Kidney (tissue), 14 donors: ENCODE measurements around the gene PPARA. TPM values are rescaled to one million over a fixed set of nuclear protein-coding genes. Genes with fewer than 3 reads are reported as not detected.
A peak's percentile ranks its signal among the peaks of the same experiment; 100 is the strongest.

Experiments used
- DNase-seq, 5 donors: peaks; one replicate each; pipeline ENCODE4 v3.0.0-alpha.2; 2013 to 2020
- FAIRE-seq: peaks from 2 replicates; lab custom pipeline; 2012; peaks lifted over from hg19 to GRCh38; lab: Jason Lieb, UNC
- H3K27ac ChIP-seq, 2 donors: one replicate each; pipeline ENCODE4 v1.7.0; 2013; ENCODE audit warnings: low read depth in 2 of 2, low read length in 2 of 2, inconsistent platforms in 1 of 2
- H3K27me3 ChIP-seq: one replicate; pipeline ENCODE4 v1.7.1; 2013; ENCODE audit warnings: low read length, inconsistent platforms; ENCODE audit not compliant: control insufficient read depth, insufficient read depth
- H3K36me3 ChIP-seq, 3 donors: one replicate each; pipeline versions ENCODE4 v1.7.0 to v1.7.1; 2013; ENCODE audit warnings: low read length in 3 of 3, control low read depth in 1 of 3, inconsistent platforms in 1 of 3; ENCODE audit not compliant: insufficient read depth in 3 of 3, control insufficient read depth in 2 of 3
- H3K4me1 ChIP-seq, 3 donors: one replicate each; pipeline versions ENCODE4 v1.7.0 to v1.7.1; 2013; ENCODE audit warnings: low read length in 3 of 3, inconsistent platforms in 1 of 3, low read depth in 1 of 3; ENCODE audit not compliant: control insufficient read depth in 2 of 3, insufficient read depth in 2 of 3
- H3K4me3 ChIP-seq, 3 donors: one replicate each; pipeline versions ENCODE4 v1.7.0 to v1.8.1; 2013; ENCODE audit warnings: low read length in 3 of 3, control low read depth in 1 of 3, inconsistent platforms in 1 of 3
- H3K9ac ChIP-seq, 3 donors: one replicate each; pipeline versions ENCODE4 v1.7.0 to v1.7.1; 2013; ENCODE audit warnings: low read length in 3 of 3, control low read depth in 1 of 3, inconsistent platforms in 1 of 3
- H3K9me3 ChIP-seq, 3 donors: one replicate each; pipeline versions ENCODE4 v1.7.0 to v1.7.1; 2013; ENCODE audit warnings: low read length in 3 of 3, control low read depth in 1 of 3, inconsistent platforms in 1 of 3; ENCODE audit not compliant: control insufficient read depth in 2 of 3, insufficient read depth in 1 of 3
- CTCF ChIP-seq: IDR thresholded peaks from 3 replicates; pipeline ENCODE4 v1.5.1; 2012; ENCODE audit warnings: mild to moderate bottlenecking, moderate library complexity, borderline replicate concordance; ENCODE audit not compliant: insufficient read depth; ENCODE audit errors: extremely low read depth
- intact Hi-C: fragments of 100-400 bp; cut with DNase I; formaldehyde crosslinking; loops from one replicate; pipeline ENCODE4 v1.11.1; 2022
- polyA plus RNA-seq: library from polyadenylated mRNA; stranded (reverse); fragments of 350-450 nt; fragmentation: Illumina TruSeq; extraction: RNeasy Lipid Tissue Mini Kit (QIAGEN cat#74804); gene quantifications from one replicate; pipeline ENCODE4 v1.2.3, GENCODE V29; 2014; ENCODE audit warnings: low read depth, low replicate concordance; ENCODE audit not compliant: insufficient read depth
- total RNA-seq: library from RNA; stranded (reverse); fragmentation: NEBNext Ultra II Directional; extraction: Animal tissue kit (Norgen Biotek cat#: 25700); gene quantifications from one replicate; pipeline ENCODE4 v1.2.1, GENCODE V29; 2021
- donor health status: control.
- donor health status: control.
- donor health status: control.
- donor health status: control.
- donor health status: control.
- donor health status: DM: yes; HTN: yes; CAD: no.
- donor health status: Normal renal cell carcinoma (clear cell type).

Gene PPARA
- total and polyA plus RNA-seq, 2 donors from 2014 or later = 15.8 to 36.8 TPM

DNA sequence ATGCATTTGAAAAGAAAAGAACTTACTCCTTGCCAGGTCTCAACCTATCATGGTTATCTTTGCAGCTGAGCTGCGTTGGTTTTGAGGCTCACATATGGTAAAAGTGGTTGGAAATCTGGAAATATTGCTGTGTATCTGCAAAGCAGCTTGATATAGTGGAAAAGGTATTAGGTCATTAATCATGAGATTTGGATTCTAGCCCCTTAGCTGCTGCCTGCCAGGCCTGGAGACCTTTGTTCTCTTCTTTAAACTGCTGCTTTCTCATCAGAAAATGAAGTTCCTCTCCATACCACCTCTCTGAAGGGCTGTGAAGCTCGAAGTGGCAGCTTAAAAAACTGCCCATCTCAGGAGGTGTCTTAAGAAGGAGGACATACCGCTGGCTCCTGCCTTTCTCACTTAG, 5.7 kb downstream of the PPARA start:
- peak overlapping the region in 1 of 3 donors; percentile 17 for H3K9ac ChIP-seq
- FAIRE-seq = no peak

GRCh38 chr22:46158283-46158682, 8.0 kb downstream of the PPARA start:
- peak overlapping the region in 1 of 3 donors; percentile 10 for H3K4me3 ChIP-seq
- peak overlapping the region in 1 of 2 donors; percentile 7 for H3K27ac ChIP-seq
- peaks cover 0 to 39% (median 21%) of the 10 kb centered on the region in 3 donors for H3K4me1 ChIP-seq
- no peaks in the 10 kb centered on the region for H3K27me3 ChIP-seq
- FAIRE-seq = no peak
- H3K36me3 ChIP-seq = peaks cover 0 to 8% (median 2%) of the 10 kb centered on the region in 3 donors
- DNase-seq = no peak
- H3K9me3 ChIP-seq = no peaks in the 10 kb centered on the region
- TF ChIP-seq CTCF = no peak
- H3K9ac ChIP-seq = no peak overlapping the region
- intact Hi-C loops = no loop called here

More for the DNA sequence above, 5.7 kb downstream of the PPARA start:
- intact Hi-C loops = no loop called here
- Histone ChIP-seq H3K4me1 (peaks cover 0 to 28% (median 10%) of the 10 kb centered on the region in 3 donors), H3K27me3 (no peaks in the 10 kb centered on the region), H3K36me3 (peaks cover 0 to 2% (median 0%) of the 10 kb centered on the region in 3 donors), H3K4me3 (peak overlapping the region in 2 of 3 donors; percentile 1 to 23), H3K9me3 (no peaks in the 10 kb centered on the region), H3K27ac (peak overlapping the region; percentile 1 to 28)
- DNase-seq = no peak
- TF ChIP-seq CTCF = no peak

GRCh38 chr22:46159212-46159611, 8.9 kb downstream of the PPARA start:
- H3K4me3 ChIP-seq = no peak overlapping the region
- no peaks in the 10 kb centered on the region for H3K27me3 ChIP-seq
- H3K9me3 ChIP-seq = no peaks in the 10 kb centered on the region
- H3K27ac ChIP-seq = peak overlapping the region in 1 of 2 donors; percentile 37
- TF ChIP-seq CTCF = no peak
- intact Hi-C loops = no loop called here
- FAIRE-seq (no peak), DNase-seq (no peak)
- peaks cover 0 to 8% (median 2%) of the 10 kb centered on the region in 3 donors for H3K36me3 ChIP-seq
- no peak overlapping the region for H3K9ac ChIP-seq
- peaks cover 0 to 41% (median 21%) of the 10 kb centered on the region in 3 donors for H3K4me1 ChIP-seq

DNA sequence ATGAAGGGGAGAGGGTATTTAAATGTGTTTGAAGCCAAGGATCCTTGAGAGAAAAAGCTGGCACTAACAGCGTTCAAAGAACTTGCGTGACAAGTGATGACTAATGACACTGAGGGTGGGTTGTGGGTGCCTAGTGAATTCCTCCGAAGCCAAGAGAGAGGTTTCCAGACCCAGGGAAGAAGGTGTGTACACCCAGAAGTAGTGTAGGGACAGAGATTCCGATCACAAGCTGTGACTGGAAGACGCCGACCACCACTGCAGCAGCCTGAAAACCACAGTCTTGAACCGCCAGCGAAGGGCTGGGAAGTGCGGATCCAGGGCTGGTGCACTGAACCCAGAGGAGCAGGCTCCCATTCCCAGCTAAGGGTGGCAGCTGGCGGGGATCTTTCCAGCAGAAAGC, 9.5 kb downstream of the PPARA start:
- FAIRE-seq = no peak
- intact Hi-C loops = no loop called here
- no peak overlapping the region for H3K9ac ChIP-seq

More for the DNA sequence above, 9.5 kb downstream of the PPARA start:
- H3K4me3 ChIP-seq = no peak overlapping the region
- no peaks in the 10 kb centered on the region for H3K9me3 ChIP-seq
- peak overlapping the region in 1 of 2 donors; percentile 12 for H3K27ac ChIP-seq
- TF ChIP-seq CTCF = no peak
- peaks cover 0 to 39% (median 21%) of the 10 kb centered on the region in 3 donors for H3K4me1 ChIP-seq
- DNase-seq = no peak
- peaks cover 0 to 8% (median 2%) of the 10 kb centered on the region in 3 donors for H3K36me3 ChIP-seq
- no peaks in the 10 kb centered on the region for H3K27me3 ChIP-seq
